Posterior vena cava (tissue), 2 donors: ENCODE results near the gene COBLL1. TPM values are rescaled to one million over a fixed set of nuclear protein-coding genes. Genes with fewer than 3 reads are reported as not detected.

Experiments
- DNase-seq: peaks from one replicate; pipeline ENCODE4 v3.0.0-alpha.2; 2020; ENCODE audit warnings: low spot score
- intact Hi-C, 2 donors: fragments of 100-400 bp; cut with DNase I; formaldehyde crosslinking; loops; one replicate each; pipeline versions ENCODE4 v1.14.1 to v1.14.2; 2022 to 2023
- total RNA-seq, 2 donors: library from RNA; stranded (reverse); fragmentation: NEBNext Ultra II Directional; extraction: Animal tissue kit (Norgen Biotek cat#: 25700); gene quantifications; one replicate each; pipeline ENCODE4 v1.2.1, GENCODE V29; 2021
- donor health status: DM: yes; HTN: yes; CAD: no.
- donor health status: DM: yes; HTN: yes; CAD: no.

The COBLL1 gene
- total RNA-seq, 2 donors from 2014 or later = 76.9 to 92.6 TPM

DNA sequence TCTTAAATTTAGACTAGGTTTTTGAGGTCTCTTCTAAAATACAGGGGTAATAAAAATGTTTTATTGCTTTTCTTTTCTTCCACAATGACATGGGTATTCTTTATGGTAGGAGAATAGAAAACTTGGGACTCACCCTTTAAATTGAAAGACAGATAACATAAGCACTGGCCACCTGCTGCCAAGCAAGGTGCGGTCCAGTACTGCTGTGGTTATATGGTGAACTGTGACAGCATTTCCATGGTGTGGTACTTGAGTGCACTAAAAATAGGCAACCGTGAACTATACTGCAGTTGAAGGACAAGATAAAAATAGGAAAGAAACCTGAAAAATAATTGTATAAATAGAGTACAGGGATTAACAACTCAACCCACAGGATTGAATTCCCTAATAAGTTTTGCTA is 165.9 kb downstream of the COBLL1 start:
- no peak for DNase-seq
- intact Hi-C loops = no loop called here

DNA sequence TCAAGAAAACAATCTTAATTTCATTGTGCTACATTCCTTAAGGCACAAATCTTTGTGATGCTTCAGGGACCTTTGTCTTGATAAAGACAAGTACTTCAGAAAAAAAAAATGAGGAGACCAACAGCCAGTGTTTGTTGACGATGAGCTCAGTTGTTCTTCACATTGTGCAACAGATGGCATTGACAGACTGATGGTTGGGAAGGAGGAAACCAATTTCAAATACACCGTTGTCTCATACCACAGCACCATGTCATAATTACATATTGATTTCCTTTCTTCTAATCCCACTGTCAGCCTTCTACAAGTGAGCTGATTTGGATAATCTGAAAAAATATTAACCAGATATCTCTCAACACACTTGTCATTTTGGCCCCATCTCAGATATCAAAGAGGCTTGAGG is 166.6 kb downstream of the COBLL1 start:
- intact Hi-C loops = no loop called here
- DNase-seq = no peak

GRCh38 chr2:164671664-164672396 is 169.8 kb downstream of the COBLL1 start:
- intact Hi-C loops = no loop called here
- DNase-seq = no peak

DNA sequence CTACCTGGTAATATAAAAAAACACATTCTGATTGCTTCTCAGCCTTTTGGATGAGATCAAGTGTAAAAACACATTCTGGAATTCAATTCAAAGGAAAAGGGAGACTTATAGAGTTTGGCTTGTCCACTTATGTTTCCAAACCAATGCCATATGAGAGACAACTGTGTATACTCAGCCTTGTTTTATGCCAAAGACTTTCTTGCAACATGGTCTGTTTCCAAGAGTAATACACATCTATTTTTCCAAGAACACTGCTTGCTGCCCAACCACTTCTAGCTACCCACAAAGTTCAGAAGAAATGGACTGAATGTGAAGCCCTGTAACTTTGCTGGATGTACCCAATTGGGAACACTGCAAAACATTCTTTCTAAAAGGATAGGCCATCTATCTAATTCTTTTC is 172.3 kb downstream of the COBLL1 start:
- DNase-seq = no peak
- intact Hi-C loops = no loop called here

- intact Hi-C loops = no loop called here
- DNase-seq = no peak
These were observed 174.1 kb downstream of the COBLL1 start for GRCh38 chr2:164667566-164667965.

DNA sequence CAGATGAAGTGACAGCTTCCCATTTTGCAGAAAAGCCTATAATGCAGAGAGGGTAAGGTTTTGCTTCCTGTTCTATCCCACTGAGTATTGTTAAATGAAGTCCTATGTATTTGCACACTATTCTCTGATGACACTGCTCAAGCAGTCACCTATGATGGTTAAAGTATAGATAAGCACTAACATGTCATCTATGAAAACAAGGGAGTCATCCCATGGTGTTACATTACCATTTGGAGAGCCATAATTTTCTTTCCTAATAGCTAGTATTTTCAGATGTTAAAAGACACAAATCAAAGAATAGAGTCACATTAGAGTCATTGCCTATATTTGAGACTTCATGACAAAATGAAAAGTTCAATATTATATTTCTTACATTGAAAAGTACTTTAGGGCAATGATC is 177.6 kb downstream of the COBLL1 start:
- no peak for DNase-seq
- intact Hi-C loops = no loop called here

DNA sequence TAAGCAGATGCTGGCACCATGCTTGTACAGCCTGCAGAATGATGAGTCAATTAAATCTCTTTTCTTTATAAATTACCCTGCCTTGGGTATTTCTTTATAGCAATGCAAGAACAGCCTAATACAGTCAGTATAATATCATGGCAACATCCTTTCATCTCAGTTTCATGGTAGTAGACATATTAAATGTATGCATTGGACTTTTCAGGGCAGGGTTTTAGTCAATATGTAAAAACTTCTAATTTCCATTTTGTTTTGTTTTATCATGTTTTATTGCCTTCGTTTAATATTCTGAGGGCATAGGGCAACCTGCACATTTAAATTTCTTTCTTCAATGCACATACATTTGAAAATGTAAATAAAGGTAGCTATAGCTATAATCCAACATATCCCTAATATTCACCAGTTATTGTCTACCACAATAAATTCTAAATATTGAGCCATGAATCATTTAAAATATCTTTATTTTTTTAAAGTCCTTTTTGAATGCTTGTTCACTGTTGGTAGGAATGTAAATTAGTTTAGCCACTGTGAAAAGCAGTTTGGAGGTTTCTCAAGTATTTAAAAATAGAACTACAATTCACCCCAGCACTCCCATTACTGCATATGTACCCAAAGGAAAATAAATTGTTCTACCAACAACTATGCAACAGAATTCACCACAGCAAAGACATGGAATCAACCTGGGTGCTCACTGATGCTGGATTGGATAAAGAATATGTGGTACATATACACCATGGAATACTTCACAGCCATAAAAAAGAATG is 178.6 kb downstream of the COBLL1 start:
- intact Hi-C loops = no loop called here

DNA sequence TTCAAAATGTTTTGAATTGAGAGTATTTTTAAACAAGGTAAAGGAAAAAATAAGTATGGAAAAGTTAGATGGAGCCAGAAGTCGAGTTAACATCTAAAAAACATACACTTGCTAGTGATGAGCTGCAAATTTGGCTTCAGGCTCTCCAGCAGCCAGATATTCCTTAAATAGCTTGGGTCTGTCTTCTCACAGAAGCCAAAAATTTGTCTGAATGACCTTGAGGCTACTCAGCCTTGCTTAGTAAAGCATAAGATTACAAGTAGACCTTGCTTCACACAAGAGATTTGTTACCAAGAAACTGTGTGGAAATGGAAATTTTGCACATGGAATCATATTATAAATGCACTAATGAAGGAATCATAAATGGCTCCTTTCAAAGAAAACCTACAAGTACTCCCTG is 179.6 kb downstream of the COBLL1 start:
- no peak for DNase-seq

More for the DNA sequence above, 178.6 kb downstream of the COBLL1 start:
- DNase-seq = no peak

DNA sequence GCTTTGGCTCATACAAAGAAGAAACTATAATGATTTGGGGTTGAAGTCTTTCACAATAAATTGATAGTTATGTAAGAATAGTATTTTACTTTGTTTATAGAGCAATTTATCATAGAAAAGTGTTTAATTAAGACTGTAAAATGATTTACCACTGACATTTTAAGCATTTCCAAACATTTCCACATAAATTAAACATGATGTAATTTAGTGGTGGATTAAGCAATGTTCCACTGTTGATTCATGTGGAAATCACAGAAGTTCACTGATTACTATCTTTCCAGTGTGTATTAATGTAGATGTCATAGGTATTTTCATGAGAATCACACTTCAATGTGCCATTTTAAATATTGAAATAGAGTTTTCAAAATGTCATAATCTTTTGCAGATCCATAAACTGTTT is 180.3 kb downstream of the COBLL1 start:
- DNase-seq = no peak
- intact Hi-C loops = no loop called here

More for the DNA sequence above, 179.6 kb downstream of the COBLL1 start:
- intact Hi-C loops = no loop called here

DNA sequence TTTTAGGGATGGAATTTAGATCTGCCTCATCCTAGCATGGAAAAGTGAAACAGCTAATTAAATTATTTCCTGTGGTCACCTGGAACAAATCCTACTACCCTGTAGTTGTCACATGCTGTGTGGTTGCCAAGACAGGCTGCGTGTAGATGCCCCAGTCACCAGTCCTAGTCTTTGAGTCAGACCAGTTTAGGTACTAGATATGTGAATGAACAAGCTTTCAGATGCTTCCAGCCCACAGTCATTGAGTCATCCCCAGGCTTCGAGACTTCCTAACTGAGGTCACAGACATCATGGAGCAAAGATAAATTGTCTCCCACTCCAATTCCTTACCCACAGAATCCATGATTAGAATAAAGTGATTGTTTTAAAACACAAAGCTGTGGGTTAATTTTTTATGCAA is 184.5 kb downstream of the COBLL1 start:
- DNase-seq = no peak
- intact Hi-C loops = no loop called here

GRCh38 chr2:164655750-164656149 is 185.9 kb downstream of the COBLL1 start:
- intact Hi-C loops = no loop called here

DNA sequence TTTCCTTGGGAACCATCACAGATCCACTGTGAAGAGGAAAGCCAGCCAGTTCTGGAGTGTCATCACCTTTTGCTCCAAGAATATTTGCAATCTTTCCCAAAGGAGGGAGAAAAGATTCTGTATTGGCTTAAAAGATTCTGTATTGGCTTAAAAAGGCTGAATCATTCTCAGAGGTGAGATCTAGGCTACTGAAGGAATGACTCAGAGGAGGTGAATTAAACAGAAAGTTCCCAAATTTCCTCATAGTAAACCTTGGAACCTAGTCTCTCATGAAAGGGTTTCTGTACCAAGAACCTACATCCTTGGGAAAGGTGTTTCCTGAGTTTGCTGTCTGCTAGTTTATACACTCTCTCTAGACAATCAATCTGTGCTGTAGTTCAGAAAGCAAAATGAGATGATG is 186.3 kb downstream of the COBLL1 start:
- intact Hi-C loops = no loop called here
- no peak for DNase-seq

More at GRCh38 chr2:164655750-164656149, 185.9 kb downstream of the COBLL1 start:
- DNase-seq = no peak

DNA sequence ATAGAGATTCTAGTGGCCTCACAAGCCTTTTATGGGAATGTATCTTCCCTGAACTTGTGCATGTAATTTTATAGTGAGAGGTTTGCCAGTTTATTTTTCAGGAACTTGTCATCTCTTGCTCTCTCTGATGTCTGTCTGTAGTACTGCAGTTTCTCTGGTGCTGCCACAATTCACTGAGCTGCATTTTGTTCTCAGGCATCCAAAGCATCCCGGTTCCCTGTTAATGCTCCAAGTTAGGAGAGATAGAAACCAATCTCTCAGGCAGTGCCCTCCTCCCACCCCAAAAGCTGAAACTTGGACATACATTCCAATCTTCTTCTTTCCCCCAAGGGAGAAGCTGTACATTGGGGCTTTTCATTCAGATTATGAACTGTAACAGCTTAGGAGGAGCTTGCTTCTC is 190.3 kb downstream of the COBLL1 start:
- intact Hi-C loops = no loop called here
- DNase-seq = no peak

DNA sequence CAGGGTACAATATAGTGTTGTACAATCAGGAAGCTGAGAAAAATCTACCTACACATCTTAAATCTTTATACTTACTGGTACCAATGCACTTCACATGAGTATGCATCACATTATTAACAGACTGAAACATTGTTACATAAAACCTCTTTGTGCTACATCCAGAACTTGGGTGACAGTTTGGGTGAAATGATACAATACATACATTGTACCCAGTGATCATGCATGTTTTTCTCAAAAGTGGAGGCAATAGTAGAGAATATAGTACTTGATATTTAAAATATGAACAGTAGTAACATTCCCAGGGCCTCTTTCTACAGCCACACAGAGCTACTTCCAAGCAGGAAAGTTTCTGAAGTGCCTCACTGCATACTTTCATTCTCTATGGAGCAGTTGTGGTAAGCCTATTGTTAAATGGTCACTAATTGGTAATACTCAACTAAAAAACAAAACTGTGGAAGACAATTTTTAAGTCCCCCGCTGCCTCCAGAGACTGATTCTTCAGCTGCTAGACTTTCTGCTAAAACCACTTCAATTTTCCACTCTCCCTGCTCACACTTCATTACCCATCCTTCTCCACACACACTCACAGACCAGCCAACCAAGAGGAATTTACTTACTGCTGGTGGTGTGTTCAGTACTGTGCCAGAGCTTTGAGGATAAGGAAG is 197.5 kb downstream of the COBLL1 start:
- intact Hi-C loops = no loop called here
- no peak for DNase-seq

- intact Hi-C loops = no loop called here
- no peak for DNase-seq
These were observed 198.6 kb downstream of the COBLL1 start for GRCh38 chr2:164642946-164643555.

DNA sequence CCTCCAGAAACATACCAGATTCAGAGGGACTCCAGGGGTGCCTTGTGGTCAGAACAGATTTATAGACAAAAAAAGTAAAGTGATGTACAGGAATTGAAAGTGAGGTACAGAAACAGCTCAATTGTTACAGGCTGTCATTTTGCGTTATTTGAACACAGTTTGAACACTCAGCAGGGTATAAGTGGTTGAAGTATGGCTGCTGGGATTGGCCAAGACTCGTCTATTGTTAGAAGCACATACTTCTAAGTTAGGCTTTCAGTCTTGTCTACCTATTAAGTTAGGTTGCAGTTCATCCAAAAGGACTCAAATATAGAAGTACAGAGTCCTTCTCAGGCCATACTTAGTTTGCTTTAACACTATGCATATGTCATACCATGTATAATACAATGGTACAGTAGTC is 199.4 kb downstream of the COBLL1 start:
- DNase-seq = no peak
- intact Hi-C loops = no loop called here
